SIG-M5 treated with dmso at 0.1 percent for 504 hours (cell line): ENCODE data around the gene LRRC3.

Experiments used
- DNase-seq: peaks from one replicate; lab custom pipeline; 2025; ENCODE audit not compliant: unreplicated experiment; lab: John Stamatoyannopoulos, UW

LRRC3 gene

DNA sequence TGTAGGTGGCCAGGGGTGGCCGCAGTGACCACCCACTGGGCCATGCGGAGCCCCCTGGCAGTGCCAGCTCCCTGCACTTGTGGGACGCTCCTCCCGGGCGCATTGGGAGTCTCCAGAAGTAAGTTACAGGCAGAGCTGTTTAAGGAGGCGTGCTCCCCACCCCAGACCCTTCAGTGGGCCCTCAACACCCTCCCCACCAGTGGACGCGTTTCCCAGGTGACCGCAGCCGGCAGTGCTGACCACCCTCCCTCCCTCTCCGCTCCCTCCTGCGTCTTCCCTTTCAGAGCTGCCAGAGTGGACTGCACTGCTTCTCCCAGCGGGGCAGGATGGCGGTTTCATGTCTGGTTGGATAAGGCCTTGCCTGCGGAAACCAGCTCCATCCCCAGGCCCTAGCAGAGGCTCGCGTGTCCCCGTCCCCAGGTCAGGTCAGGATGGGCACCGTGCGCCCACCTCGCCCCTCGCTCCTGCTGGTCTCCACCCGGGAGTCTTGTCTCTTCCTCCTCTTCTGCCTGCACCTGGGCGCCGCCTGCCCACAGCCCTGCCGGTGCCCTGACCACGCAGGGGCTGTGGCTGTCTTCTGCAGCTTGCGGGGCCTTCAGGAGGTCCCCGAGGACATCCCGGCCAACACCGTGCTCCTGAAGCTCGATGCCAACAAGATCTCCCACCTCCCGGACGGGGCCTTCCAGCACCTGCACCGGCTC is 1.1 kb downstream of the LRRC3 start:
- no peak for DNase-seq

DNA sequence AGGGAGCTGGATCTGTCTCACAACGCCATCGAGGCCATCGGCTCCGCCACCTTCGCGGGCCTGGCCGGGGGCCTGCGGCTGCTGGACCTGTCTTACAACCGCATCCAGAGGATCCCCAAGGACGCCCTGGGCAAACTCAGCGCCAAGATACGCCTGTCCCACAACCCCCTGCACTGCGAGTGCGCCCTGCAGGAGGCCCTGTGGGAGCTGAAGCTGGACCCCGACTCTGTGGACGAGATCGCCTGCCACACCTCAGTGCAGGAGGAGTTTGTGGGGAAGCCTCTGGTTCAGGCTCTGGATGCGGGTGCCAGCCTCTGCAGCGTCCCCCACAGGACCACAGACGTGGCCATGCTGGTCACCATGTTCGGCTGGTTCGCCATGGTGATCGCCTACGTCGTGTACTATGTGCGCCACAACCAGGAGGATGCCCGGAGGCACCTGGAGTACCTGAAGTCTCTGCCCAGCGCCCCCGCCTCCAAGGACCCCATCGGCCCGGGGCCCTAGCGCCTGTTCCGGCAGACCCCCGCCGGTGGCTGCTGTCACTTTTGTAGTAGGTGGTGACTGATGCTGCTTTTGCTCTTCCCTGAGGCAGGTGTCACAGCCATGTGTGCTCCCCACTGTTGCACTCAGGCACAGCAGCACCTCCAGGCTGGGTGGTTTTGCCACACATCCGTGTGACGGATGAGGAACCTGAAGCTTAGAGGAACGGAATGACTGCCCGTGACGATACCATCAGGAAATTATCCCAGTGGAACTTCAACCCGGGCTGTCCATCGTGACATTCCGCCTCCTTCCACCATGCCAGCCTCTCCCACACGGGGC is 1.8 kb downstream of the LRRC3 start:
- no peak for DNase-seq

GRCh38 chr21:44458971-44459711 is 3.8 kb downstream of the LRRC3 start:
- DNase-seq = no peak

GRCh38 chr21:44459712-44460440 is 4.6 kb downstream of the LRRC3 start:
- DNase-seq = no peak

DNA sequence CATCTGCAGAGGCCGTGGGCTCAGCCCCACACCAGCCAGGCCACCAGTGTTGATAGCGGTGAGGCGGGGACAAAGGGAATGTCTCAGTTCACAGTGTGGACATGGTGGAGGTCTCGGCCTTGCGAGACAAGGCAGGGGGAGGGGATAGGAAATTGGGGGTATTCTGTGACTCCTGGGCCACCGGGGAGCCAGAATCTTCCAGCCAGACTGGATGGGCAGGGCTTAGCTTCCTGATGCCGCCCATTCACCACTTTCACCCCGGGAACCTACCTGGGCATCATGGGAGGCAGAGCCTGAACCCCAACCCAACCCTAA is 5.1 kb downstream of the LRRC3 start:
- no peak for DNase-seq

- DNase-seq = no peak
Observed at GRCh38 chr21:44461005-44461404, 5.7 kb downstream of the LRRC3 start.

- no peak for DNase-seq
Observed at GRCh38 chr21:44461464-44462001, 6.2 kb downstream of the LRRC3 start.

- DNase-seq = no peak
Observed at GRCh38 chr21:44462086-44462833, 7.0 kb downstream of the LRRC3 start.

DNA sequence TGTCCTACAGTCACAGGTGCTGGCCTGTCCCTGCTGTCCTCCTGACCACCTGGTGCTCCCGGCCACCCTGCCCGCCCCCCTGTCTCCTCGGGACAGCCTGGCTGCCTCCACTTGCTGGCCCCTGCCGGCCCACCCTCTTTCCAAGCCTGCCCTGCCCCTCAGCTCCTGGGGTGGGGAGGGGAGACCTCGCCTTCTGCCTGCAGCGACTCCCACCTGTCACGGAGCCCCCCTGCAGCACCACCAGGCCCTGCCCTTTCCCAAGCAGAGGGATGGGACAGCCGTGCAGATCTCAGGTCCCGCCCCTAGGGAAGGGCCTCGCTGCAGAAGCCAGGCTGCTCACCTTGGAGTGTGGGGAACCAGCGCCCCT is 7.5 kb downstream of the LRRC3 start:
- no peak for DNase-seq

GRCh38 chr21:44463724-44464123 is 8.4 kb downstream of the LRRC3 start:
- no peak for DNase-seq

- DNase-seq = no peak
Observed at GRCh38 chr21:44464351-44464750, 9.0 kb downstream of the LRRC3 start.

DNA sequence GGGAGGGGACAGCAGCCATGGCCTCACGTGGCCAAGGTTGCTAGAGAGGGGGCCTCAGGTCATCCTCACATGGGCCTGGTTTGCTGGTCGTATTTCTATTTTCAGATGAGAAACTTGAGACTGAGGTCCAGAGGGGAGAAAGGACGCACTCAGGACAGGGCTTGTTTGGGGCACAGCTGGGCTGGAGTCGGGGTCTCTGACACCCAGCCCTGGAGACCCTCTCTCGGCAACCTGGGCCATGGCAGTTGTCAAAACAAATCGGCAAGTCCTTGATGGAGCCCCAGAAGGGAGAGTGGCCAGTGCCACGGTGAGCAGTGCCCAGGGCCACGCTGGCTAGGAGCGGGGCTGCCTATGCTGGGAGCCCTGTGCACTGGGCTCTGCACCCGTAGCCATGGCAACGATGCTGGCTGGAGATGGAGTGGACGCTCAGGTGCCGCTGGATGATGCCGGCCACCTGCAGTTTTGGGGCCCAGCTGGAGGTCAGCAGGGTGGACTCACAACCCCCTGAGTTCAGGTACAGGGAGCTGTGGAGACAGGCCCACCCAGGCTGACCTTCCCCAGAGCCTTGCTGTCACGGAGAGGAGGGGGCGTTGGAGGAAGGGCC is 11.1 kb downstream of the LRRC3 start:
- no peak for DNase-seq

- DNase-seq = no peak
Observed at GRCh38 chr21:44466996-44467858, 11.9 kb downstream of the LRRC3 start.

DNA sequence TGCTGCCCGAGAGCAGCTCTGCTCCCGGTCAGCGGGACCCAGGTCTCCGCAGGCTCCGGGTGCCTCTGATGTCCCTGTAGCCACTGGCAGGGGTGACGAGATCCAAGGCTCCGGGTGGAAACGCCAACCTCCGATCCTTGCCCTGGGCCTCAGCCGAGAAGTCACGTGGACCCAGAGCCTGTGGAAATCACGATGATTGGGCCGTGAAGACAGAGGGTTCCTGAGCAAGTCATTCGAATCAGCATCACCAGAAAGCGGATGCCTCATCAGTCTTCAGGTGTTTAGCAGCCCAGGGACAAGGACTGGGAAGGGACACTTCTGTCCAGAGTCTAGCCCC is 12.5 kb downstream of the LRRC3 start:
- DNase-seq = no peak

DNA sequence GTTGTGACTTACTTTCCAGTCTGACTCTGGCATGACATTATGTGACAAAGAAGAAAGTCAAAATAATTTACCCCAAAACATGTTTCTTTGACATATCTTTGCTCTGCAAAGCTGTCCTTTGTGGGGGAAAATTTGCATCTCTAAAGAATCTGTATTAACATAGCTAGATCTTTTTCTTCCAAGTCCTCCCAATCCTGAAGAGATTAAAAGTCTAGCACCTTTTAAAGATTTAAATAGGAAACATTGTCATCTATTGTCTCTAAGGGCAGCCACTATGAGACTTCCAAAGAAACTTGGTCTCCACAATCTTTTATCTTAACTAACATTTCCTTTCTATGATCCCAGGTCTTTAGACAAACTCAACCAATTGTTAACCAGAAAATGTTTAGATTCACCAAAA is 16.0 kb downstream of the LRRC3 start:
- DNase-seq = no peak

GRCh38 chr21:44471996-44472395 is 16.7 kb downstream of the LRRC3 start:
- no peak for DNase-seq

GRCh38 chr21:44473915-44474555 is 18.7 kb downstream of the LRRC3 start:
- no peak for DNase-seq

- no peak for DNase-seq
Observed at GRCh38 chr21:44475266-44475845, 20.0 kb downstream of the LRRC3 start.
